Kidney (tissue), 14 donors: ENCODE results near the gene ATP8B1. TPM values are rescaled to one million over a fixed set of nuclear protein-coding genes. Genes with fewer than 3 reads are reported as not detected.

Experiments used
- DNase-seq, 5 donors: peaks; one replicate each; pipeline ENCODE4 v3.0.0-alpha.2; 2013 to 2020
- FAIRE-seq: peaks from 2 replicates; lab custom pipeline; 2012; peaks lifted over from hg19 to GRCh38; lab: Jason Lieb, UNC
- H3K27ac ChIP-seq, 2 donors: one replicate each; pipeline ENCODE4 v1.7.0; 2013; ENCODE audit warnings: low read depth in 2 of 2, low read length in 2 of 2, inconsistent platforms in 1 of 2
- H3K27me3 ChIP-seq: one replicate; pipeline ENCODE4 v1.7.1; 2013; ENCODE audit warnings: low read length, inconsistent platforms; ENCODE audit not compliant: control insufficient read depth, insufficient read depth
- H3K36me3 ChIP-seq, 3 donors: one replicate each; pipeline versions ENCODE4 v1.7.0 to v1.7.1; 2013; ENCODE audit warnings: low read length in 3 of 3, control low read depth in 1 of 3, inconsistent platforms in 1 of 3; ENCODE audit not compliant: insufficient read depth in 3 of 3, control insufficient read depth in 2 of 3
- H3K4me1 ChIP-seq, 3 donors: one replicate each; pipeline versions ENCODE4 v1.7.0 to v1.7.1; 2013; ENCODE audit warnings: low read length in 3 of 3, inconsistent platforms in 1 of 3, low read depth in 1 of 3; ENCODE audit not compliant: control insufficient read depth in 2 of 3, insufficient read depth in 2 of 3
- H3K4me3 ChIP-seq, 3 donors: one replicate each; pipeline versions ENCODE4 v1.7.0 to v1.8.1; 2013; ENCODE audit warnings: low read length in 3 of 3, control low read depth in 1 of 3, inconsistent platforms in 1 of 3
- H3K9ac ChIP-seq, 3 donors: one replicate each; pipeline versions ENCODE4 v1.7.0 to v1.7.1; 2013; ENCODE audit warnings: low read length in 3 of 3, control low read depth in 1 of 3, inconsistent platforms in 1 of 3
- H3K9me3 ChIP-seq, 3 donors: one replicate each; pipeline versions ENCODE4 v1.7.0 to v1.7.1; 2013; ENCODE audit warnings: low read length in 3 of 3, control low read depth in 1 of 3, inconsistent platforms in 1 of 3; ENCODE audit not compliant: control insufficient read depth in 2 of 3, insufficient read depth in 1 of 3
- intact Hi-C: fragments of 100-400 bp; cut with DNase I; formaldehyde crosslinking; loops from one replicate; pipeline ENCODE4 v1.11.1; 2022
- polyA plus RNA-seq: library from polyadenylated mRNA; stranded (reverse); fragments of 350-450 nt; fragmentation: Illumina TruSeq; extraction: RNeasy Lipid Tissue Mini Kit (QIAGEN cat#74804); gene quantifications from one replicate; pipeline ENCODE4 v1.2.3, GENCODE V29; 2014; ENCODE audit warnings: low read depth, low replicate concordance; ENCODE audit not compliant: insufficient read depth
- total RNA-seq: library from RNA; stranded (reverse); fragmentation: NEBNext Ultra II Directional; extraction: Animal tissue kit (Norgen Biotek cat#: 25700); gene quantifications from one replicate; pipeline ENCODE4 v1.2.1, GENCODE V29; 2021
- TF ChIP-seq, protein P1 (sequence below): IDR thresholded peaks from 3 replicates; pipeline ENCODE4 v1.5.1; 2012; ENCODE audit warnings: mild to moderate bottlenecking, moderate library complexity, borderline replicate concordance; ENCODE audit not compliant: insufficient read depth; ENCODE audit errors: extremely low read depth
- donor health status: control.
- donor health status: control.
- donor health status: control.
- donor health status: control.
- donor health status: control.
- donor health status: DM: yes; HTN: yes; CAD: no.
- donor health status: Normal renal cell carcinoma (clear cell type).

The ATP8B1 gene
- total and polyA plus RNA-seq, 2 donors from 2014 or later: 5.2 to 40.8 TPM

GRCh38 chr18:57819671-57820460 lies 16.8 kb upstream of the ATP8B1 start:
- intact Hi-C loops: no loop called here
- H3K9ac ChIP-seq: no peak overlapping the region
- DNase-seq (peak in 3 of 5 donors; percentile 38 to 73 (median 64)), FAIRE-seq (no peak)
- H3K27ac ChIP-seq: peak overlapping the region; percentile 40
- H3K4me1 ChIP-seq: peaks cover 0 to 3% (median 0%) of the 10 kb centered on the region in 3 donors
- no peak overlapping the region for H3K4me3 ChIP-seq
- TF ChIP-seq, protein P1, sequence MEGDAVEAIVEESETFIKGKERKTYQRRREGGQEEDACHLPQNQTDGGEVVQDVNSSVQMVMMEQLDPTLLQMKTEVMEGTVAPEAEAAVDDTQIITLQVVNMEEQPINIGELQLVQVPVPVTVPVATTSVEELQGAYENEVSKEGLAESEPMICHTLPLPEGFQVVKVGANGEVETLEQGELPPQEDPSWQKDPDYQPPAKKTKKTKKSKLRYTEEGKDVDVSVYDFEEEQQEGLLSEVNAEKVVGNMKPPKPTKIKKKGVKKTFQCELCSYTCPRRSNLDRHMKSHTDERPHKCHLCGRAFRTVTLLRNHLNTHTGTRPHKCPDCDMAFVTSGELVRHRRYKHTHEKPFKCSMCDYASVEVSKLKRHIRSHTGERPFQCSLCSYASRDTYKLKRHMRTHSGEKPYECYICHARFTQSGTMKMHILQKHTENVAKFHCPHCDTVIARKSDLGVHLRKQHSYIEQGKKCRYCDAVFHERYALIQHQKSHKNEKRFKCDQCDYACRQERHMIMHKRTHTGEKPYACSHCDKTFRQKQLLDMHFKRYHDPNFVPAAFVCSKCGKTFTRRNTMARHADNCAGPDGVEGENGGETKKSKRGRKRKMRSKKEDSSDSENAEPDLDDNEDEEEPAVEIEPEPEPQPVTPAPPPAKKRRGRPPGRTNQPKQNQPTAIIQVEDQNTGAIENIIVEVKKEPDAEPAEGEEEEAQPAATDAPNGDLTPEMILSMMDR: no peak
- H3K27me3 ChIP-seq: no peaks in the 10 kb centered on the region
- H3K36me3 ChIP-seq: no peaks in the 10 kb centered on the region
- H3K9me3 ChIP-seq: no peaks in the 10 kb centered on the region

- FAIRE-seq: no peak
- no peak overlapping the region for H3K27ac ChIP-seq
Measured at GRCh38 chr18:57819119-57819518, 16.0 kb upstream of the ATP8B1 start.

DNA sequence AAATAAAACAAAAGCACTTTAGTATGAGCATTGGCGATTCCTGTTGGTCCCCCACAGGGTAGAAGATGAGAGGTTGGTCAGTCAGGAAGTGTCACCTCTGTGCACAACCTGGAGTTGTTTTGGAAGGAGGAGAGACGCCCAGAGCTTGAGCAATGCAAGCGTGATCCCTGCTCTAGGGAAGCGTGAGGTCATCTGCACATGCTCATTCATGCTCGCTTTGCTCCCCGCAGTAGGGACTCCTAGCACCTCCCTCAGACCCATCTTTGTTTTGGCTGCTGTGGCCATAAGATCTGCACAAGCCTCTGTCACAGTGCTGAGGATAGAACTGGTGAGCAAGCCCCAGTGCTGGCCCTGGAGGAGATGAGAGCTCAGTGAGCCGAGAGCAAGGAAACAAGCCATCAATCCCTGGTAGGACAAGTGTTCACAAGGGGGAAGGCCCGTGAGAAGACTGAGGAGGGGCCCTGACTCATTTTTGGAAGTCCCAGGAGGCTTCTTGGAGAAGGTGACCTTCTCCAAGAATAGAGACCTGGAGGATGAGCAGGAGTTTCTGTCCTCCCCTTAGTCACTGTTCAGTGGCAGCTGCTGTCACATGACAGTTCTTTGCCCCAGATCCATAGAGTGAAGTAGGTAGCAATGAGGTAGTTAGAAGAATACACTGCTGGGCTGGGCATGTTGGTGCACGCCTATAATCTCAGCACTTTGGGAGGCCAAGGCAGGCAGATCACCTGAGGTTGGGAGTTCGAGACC lies 13.3 kb upstream of the ATP8B1 start:
- DNase-seq (no peak), FAIRE-seq (no peak)
- Histone ChIP-seq H3K9me3 (peaks cover 0 to 6% (median 0%) of the 10 kb centered on the region in 3 donors), H3K4me1 (peaks cover 0 to 3% (median 0%) of the 10 kb centered on the region in 3 donors), H3K9ac (no peak overlapping the region), H3K27me3 (no peaks in the 10 kb centered on the region), H3K27ac (no peak overlapping the region), H3K4me3 (no peak overlapping the region), H3K36me3 (no peaks in the 10 kb centered on the region)
- TF ChIP-seq, protein P1: no peak
- intact Hi-C loops: no loop called here

More at GRCh38 chr18:57819119-57819518, 16.0 kb upstream of the ATP8B1 start:
- H3K4me1 ChIP-seq: peaks cover 0 to 3% (median 0%) of the 10 kb centered on the region in 3 donors
- no peak overlapping the region for H3K4me3 ChIP-seq
- TF ChIP-seq, protein P1: no peak
- no peaks in the 10 kb centered on the region for H3K27me3 ChIP-seq
- intact Hi-C loops: no loop called here
- no peak overlapping the region for H3K9ac ChIP-seq
- DNase-seq: no peak
- H3K9me3 ChIP-seq: no peaks in the 10 kb centered on the region
- H3K36me3 ChIP-seq: no peaks in the 10 kb centered on the region
